Measurements from ENCODE around the gene TP53RK. TPM values are rescaled to one million over a fixed set of nuclear protein-coding genes. Genes with fewer than 3 reads are reported as not detected.

The TP53RK gene
- total RNA-seq, 1 experiment from 2014 or later: 12.4 TPM

GRCh38 chr20:46689754-46690085 lies 476 bp upstream of the TP53RK start (continued):
- TF ChIP-seq ZSCAN18 (CRISPR knock-in tag; IDR thresholded peaks at IDR 0.05) (no peak), FOXJ3 (CRISPR knock-in tag; IDR thresholded peaks at IDR 0.05; ENCODE audit: borderline replicate concordance) (no peak), GTF2I (CRISPR knock-in tag; conservative IDR thresholded peaks at IDR 0.05) (no peak), KAT7 (CRISPR knock-in tag; IDR thresholded peaks at IDR 0.05; ENCODE audit: borderline replicate concordance) (no peak), ESRRA (CRISPR knock-in tag; IDR thresholded peaks at IDR 0.05; ENCODE audit: borderline replicate concordance) (no peak), FOXK1 (CRISPR knock-in tag; IDR thresholded peaks at IDR 0.05) (no peak), ZNF317 (CRISPR knock-in tag; IDR thresholded peaks at IDR 0.05; ENCODE audit: borderline replicate concordance, low read depth) (no peak), FOXP4 (CRISPR knock-in tag; IDR thresholded peaks at IDR 0.05) (no peak)

- H3K27me3 Mint-ChIP-seq (ENCODE audit: low read depth): no peaks in the 10 kb centered on the region
- H3K36me3 Mint-ChIP-seq: peaks cover 18% of the 10 kb centered on the region
- DNase-seq (ENCODE audit: low spot score): no peak
- peak overlapping the region; percentile 97 for H3K27ac Mint-ChIP-seq
- CTCF ChIA-PET: interaction anchor here (1.0 to 1.5 kb wide), 3 partner anchors 126 to 695 kb away, joined by 3 to 5 read pairs (median 3); no protein-coding TSS in a partner anchor
- peaks cover 40% of the 10 kb centered on the region for H3K4me1 Mint-ChIP-seq
- ATAC-seq: no peak
- POLR2A ChIA-PET: no interaction called here
- peaks cover 5% of the 10 kb centered on the region for H3K9me3 Mint-ChIP-seq
- peak overlapping the region; percentile 96 for H3K4me3 Mint-ChIP-seq
- TF ChIP-seq ELF4 (CRISPR knock-in tag; IDR thresholded peaks at IDR 0.05; ENCODE audit: low read depth): no peak
- no peak for TF ChIP-seq CREM (CRISPR knock-in tag; IDR thresholded peaks at IDR 0.05)
- no peak; the same call in 1 of the 2 replicates for TF ChIP-seq USF1 (CRISPR knock-in tag; IDR thresholded peaks at IDR 0.05)
- no peak for TF ChIP-seq AR (CRISPR knock-in tag; IDR thresholded peaks at IDR 0.05)
- TF ChIP-seq NFATC4 (CRISPR knock-in tag; IDR thresholded peaks at IDR 0.05): no peak
- no peak for TF ChIP-seq ZSCAN18 (CRISPR knock-in tag; IDR thresholded peaks at IDR 0.05)
- TF ChIP-seq GTF2I (CRISPR knock-in tag; conservative IDR thresholded peaks at IDR 0.05): peak; percentile 78; the same call in 1 of the 2 replicates
- no peak for TF ChIP-seq ESRRA (CRISPR knock-in tag; IDR thresholded peaks at IDR 0.05; ENCODE audit: borderline replicate concordance)
- no peak for TF ChIP-seq HMGXB4 (CRISPR knock-in tag; IDR thresholded peaks at IDR 0.05)
Measured at GRCh38 chr20:46688151-46689081, 828 bp downstream of the TP53RK start.
